CD4-positive, alpha-beta T cell treated with Interleukin-6 at 100 ng/mL for 8 hours (primary cell): ENCODE data around the gene RASA4.
"Not testable (repeated sequence)": the region's sequence is repeated elsewhere in the genome, so short reads cannot be mapped to it uniquely, and the experiment has no call there.

ENCODE experiments used
- DNase-seq: peaks from one replicate; pipeline ENCODE4 v3.0.0-alpha.2; 2020; ENCODE audit warnings: mixed read lengths, low spot score

RASA4 gene

DNA sequence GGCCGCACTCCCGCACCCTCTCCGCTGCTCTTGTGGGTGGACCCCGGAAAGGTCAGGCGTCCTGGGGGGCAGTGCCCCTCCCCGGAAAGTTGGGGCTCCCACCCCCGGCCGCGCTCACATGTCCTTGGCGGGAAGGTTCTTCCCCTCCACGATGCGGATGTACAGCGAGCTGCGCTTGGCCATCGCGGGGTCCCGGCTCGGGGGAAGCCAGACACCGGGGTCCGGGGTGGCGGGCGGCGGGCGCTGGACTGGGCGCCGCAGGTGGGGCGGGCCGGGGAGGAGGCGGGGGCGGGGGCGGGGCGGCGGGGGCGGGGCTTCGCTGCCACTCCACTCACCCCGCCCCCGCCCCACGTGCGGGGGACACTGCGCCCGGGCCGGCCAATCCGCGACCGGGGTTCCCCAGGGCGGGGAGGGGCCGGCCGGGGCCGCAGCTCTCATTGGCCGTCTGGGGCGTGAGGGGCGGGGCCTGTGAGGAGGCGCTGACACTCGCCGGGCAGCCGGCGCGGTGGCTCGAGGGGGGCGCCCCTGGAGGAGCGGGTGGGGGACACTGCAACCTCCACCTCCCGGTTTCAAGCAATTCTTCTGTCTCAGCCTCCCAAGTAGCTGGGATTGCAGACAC, at the start of gene RASA4:
Gene RASA4, minus strand, starts transcription at position 250 of the 619 bp plus-strand sequence. Its CDS starts 67 bp downstream, at position 183.
- DNase-seq = peak; percentile 3

DNA sequence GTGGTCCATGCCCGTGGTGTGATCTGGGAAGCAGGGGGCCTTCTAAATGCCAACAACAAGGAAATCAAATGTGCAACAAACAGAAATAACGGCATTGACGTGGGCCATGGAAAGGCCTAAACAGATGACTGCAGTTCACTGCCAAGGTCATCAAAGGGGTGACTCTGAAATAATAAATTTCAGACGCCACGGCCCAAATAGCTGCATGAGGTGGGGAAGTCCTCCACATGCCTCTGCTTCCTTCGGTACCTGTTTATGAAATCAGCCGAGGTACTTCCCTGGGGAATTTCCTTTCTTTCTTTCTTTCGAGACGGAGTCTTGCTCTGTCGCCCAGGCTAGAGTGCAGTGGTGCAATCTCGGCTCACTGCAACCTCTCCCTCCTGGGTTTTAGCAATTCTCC, 48.2 kb upstream of the RASA4 start:
- DNase-seq = not testable (repeated sequence)

GRCh38 chr7:102649924-102650323, 33.4 kb upstream of the RASA4 start, which contains the start of gene SPDYE2B:
Gene SPDYE2B (plus strand): TSS chr7:102650319. CDS start chr7:102652349, 2,030 bp downstream.
- DNase-seq = not testable (repeated sequence)

DNA sequence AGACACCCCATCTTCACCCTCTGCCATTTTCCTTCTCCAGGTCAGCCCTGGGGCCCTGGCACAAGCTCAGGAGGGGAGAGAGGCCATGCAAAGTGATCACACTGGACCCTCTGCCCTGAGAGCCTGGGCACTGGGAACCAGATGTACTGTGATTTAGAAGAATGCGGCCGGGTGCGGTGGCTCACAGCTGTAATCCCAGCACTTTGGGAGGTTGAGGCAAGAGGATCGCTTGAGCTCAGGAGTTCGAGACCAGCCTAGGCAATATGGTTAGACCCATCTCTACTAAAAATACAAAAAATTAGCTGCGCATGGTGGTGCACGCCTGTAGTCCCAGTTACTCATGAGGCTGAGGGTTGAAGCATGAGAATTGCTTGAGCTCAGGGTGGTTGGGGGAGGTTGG, 31.3 kb upstream of the RASA4 start:
- DNase-seq = not testable (repeated sequence)

GRCh38 chr7:102643404-102643803, 26.8 kb upstream of the RASA4 start:
- not testable (repeated sequence) for DNase-seq

DNA sequence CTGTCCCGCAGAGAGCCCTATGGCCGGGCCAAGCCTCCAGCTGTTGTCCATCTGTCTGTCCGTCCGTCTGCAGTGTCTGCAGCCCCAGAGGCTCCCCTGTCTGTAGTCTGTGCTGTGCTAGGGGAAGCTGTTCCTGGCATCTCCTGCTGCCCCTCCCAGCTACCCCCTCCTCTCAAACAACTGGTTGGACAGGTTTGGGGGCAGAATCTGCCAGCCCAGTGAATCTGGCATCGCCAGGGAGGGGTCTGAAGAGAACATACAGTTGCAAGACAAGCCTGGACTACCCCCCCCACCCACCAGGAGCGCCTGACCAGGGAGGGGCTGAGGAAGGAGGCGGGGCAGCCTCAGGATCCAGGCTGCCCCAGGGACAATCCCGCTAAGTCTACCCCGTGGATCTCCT, 26.1 kb upstream of the RASA4 start, which contains the start of gene UPK3BL1:
Gene UPK3BL1, minus strand, starts transcription at position 101 of the 400 bp plus-strand sequence. Its CDS starts 50 bp downstream, at position 51.
- DNase-seq = not testable (repeated sequence)

GRCh38 chr7:102638848-102639247, 22.3 kb upstream of the RASA4 start:
- DNase-seq = not testable (repeated sequence)

DNA sequence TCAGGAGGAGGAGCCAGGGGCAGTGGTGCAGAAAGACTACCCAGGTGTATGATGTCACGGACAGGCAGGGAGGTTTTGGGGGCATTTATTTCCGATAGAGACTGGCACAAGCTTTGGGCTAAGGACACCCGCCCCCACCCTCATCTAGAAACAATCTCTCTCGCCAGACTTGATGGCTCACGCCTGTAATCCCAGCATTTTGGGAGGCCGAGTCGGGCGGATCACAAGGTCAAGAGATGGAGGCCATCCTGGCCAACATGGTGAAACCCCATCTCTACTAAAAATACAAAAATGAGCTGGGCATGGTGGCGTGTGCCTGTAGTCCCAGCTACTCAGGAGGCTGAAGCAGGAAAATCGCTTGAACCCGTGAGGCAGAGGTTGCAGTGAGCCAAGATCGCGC, 20.4 kb upstream of the RASA4 start:
- DNase-seq = not testable (repeated sequence)

DNA sequence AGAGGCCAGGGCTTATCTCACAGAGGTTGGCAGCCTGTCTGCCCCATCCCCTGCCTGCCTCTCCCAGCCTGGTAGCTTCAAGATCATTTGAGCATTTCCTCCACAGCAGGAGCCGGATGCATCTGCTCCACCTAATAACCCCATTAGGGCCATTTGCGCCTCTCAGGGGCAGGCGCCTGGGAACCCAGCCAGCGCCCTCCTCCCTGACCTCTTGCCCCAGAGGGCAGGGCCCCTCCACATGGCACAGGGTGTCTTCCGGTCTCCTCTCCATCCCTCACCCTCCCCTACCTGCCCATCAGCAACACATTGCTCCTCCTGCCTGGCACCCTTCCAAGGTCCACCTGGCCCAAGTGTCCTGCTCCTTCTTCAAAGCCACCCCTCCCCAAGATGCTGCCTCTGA, 18.8 kb upstream of the RASA4 start:
- not testable (repeated sequence) for DNase-seq

- DNase-seq = not testable (repeated sequence)
Observed at GRCh38 chr7:102634299-102634698, 17.7 kb upstream of the RASA4 start.

- not testable (repeated sequence) for DNase-seq
Observed at GRCh38 chr7:102630622-102631021, 14.1 kb upstream of the RASA4 start.

- DNase-seq = not testable (repeated sequence)
Observed at GRCh38 chr7:102627271-102627904, 10.8 kb upstream of the RASA4 start.

- not testable (repeated sequence) for DNase-seq
Observed at GRCh38 chr7:102618122-102618521, 1.6 kb upstream of the RASA4 start.

- not testable (repeated sequence) for DNase-seq
Observed at GRCh38 chr7:102615930-102616329, 626 bp downstream of the RASA4 start.

DNA sequence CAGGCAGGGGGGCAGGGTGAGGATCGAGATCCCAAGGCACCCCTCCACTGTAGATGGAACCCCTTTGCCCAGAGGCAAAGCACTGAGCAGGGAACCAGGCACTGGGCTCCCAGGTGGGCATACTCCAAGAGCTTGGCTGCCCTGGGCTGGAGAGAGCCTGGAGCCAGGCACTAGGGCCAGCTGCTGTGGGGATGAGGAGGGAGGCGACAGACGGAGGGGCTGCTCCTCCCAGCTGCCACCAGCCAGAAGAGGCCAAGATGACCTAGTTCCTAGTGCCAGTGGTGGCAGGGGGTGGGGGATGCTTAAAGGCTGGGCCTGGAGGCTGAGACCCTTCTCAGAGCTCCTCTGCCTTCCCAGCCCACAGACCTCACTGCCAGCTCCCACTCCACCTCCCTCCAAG, 1.7 kb downstream of the RASA4 start:
- not testable (repeated sequence) for DNase-seq

DNA sequence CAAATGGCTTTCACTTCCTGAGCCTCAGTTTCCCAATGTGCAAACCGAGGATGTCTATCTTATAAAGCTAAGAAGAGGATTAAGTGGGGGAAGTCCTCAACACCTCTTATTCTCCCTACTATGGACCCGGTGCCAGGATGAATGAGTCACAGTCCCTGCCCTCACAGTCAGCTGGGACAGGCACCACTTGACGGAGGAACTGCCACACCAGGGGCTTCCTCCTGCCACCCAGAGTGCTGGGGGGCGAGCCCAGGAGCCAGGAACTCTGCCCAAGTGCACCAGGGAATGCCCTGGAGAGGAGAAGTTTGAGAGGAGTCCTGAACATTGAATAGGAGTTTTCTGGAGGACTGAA, 2.2 kb downstream of the RASA4 start:
- DNase-seq = not testable (repeated sequence)

GRCh38 chr7:102613575-102614345, 2.8 kb downstream of the RASA4 start:
- DNase-seq = not testable (repeated sequence)

DNA sequence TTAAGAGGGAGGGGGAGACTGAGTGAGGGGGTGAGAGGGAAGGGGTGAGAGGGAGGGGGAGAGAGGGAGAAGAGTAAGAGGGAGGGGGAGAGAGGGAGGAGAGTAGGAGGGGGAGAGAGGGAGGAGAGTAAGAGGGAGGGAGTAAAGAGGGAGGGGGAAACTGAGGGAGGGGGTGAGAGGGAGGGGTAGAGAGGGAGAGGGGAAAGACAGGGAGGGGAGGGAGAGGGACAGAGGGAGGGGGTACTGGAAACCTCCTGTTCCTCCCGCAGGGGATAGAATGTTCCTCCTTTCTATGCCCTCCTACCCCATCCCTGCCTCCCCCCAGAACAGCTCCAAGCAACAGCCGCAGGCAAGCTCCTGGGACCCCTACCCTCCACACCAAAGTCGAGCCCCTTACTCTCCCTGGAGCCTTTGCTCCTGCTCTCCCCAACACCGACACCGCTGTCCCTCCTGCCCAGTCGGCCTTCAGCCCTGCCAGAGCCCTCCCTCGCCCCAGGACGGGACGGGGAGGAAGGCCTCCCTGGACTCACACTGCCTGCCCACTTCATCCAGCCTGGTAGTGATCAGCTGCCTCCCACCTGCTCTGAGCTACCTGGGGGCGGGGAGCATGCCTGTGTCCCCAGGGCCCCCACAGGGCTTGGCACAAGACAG, 4.8 kb downstream of the RASA4 start:
- DNase-seq = peak; percentile 2

DNA sequence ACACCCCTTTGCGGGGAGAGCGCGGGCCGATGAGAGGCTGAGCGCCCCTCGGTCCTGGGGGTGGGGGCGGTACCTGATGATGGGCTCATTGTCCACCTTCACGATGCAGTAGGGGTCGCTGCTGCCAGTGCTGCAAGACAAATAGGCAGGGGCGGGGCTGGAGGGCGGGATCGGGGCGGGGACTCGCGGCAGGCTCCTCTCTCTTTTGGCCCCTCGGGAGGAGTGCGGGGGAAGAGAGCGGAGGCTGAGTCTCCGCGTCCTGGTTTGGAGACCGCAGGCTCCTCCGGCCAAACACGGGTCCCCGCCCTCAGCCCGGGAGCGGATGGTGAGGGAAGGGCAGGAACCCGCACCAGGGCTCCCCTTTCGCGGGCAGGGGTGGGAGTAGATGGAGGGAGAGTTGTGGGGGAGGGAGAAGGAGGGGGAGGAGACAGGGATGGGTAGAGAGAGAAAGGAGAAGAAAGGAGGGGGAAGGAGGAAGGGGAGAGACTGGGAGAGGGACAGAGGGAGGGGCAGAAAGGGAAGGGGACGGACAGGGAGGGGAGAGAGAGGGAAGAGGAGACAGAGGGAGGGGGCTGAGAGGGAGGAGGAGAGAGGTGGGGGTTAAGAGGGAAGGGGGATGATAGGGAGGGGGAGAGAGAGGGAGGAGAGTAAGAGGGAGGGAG, 5.4 kb downstream of the RASA4 start:
- not testable (repeated sequence) for DNase-seq

DNA sequence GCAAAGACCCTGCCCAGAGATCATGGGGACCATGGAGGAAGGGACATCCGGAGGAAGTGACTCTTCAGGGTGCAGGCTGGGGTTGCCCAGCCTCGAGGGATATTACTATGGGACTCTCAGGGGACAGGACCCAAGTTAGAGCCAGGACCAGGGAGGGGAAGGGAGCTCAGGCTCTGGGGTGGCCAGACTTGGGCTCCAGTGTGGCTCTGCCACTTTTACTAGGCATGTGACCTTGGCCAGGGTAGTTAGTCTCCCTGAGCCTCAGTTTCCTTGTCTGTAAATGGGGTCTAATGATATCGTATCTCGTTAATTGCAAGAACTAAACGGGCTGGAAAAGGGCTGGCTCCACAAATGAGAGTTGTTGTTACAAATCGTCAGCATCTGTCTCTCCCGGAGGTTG, 6.1 kb downstream of the RASA4 start:
- not testable (repeated sequence) for DNase-seq

GRCh38 chr7:102609734-102610133, 6.8 kb downstream of the RASA4 start:
- DNase-seq = not testable (repeated sequence)

- not testable (repeated sequence) for DNase-seq
Observed at GRCh38 chr7:102606848-102607247, 9.7 kb downstream of the RASA4 start.
